Astrocyte (in vitro differentiated cells and primary cell): ENCODE measurements around the gene MSL2.

Experiments
- CTCF ChIP-seq: IDR thresholded peaks from 2 replicates; pipeline ENCODE4 v1.5.1; 2011; ENCODE audit warnings: low read depth, mild to moderate bottlenecking, inconsistent platforms, low read length, moderate library complexity; ENCODE audit not compliant: insufficient read depth
- EZH2 ChIP-seq: IDR thresholded peaks from 2 replicates; pipeline ENCODE4 v1.6.1; 2012; ENCODE audit warnings: mild to moderate bottlenecking, low read length, inconsistent platforms; ENCODE audit not compliant: insufficient read depth

GRCh38 chr3:136161516-136161915, 34.6 kb downstream of the MSL2 start:
- no peak for TF ChIP-seq CTCF
- no peak for TF ChIP-seq EZH2
